Skeletal muscle cell (primary cell): ENCODE measurements around the gene DIMT1.

Source experiments
- DNase-seq: peaks from one replicate; pipeline ENCODE4 v3.0.0-alpha.2; 2010; ENCODE audit warnings: low read depth
- H3K4me3 ChIP-seq: 2 replicates; pipeline ENCODE4 v1.5.1; 2011; ENCODE audit warnings: low read depth, mild to moderate bottlenecking, control low read depth, low read length, moderate library complexity

Gene DIMT1

GRCh38 chr5:62373382-62373781, 30.3 kb downstream of the DIMT1 start:
- DNase-seq = no peak
- no peak overlapping the region for H3K4me3 ChIP-seq

- DNase-seq = no peak
- H3K4me3 ChIP-seq = no peak overlapping the region
Observed at GRCh38 chr5:62372600-62372999, 31.1 kb downstream of the DIMT1 start.

- DNase-seq = no peak
- H3K4me3 ChIP-seq = no peak overlapping the region
Observed at GRCh38 chr5:62371409-62371808, 32.3 kb downstream of the DIMT1 start.

GRCh38 chr5:62369039-62369438, 34.7 kb downstream of the DIMT1 start:
- no peak overlapping the region for H3K4me3 ChIP-seq
- no peak for DNase-seq

GRCh38 chr5:62362701-62363100, 41.0 kb downstream of the DIMT1 start:
- DNase-seq = no peak

GRCh38 chr5:62354028-62354874, 49.5 kb downstream of the DIMT1 start:
- DNase-seq = peak; percentile 9
- H3K4me3 ChIP-seq = no peak overlapping the region

More at GRCh38 chr5:62362701-62363100, 41.0 kb downstream of the DIMT1 start:
- H3K4me3 ChIP-seq = no peak overlapping the region

- no peak overlapping the region for H3K4me3 ChIP-seq
- DNase-seq = no peak
Observed at GRCh38 chr5:62348723-62349481, 54.8 kb downstream of the DIMT1 start.

- DNase-seq = no peak
Observed at GRCh38 chr5:62347928-62348327, 55.8 kb downstream of the DIMT1 start.

GRCh38 chr5:62346748-62347147, 57.0 kb downstream of the DIMT1 start:
- DNase-seq = no peak
- no peak overlapping the region for H3K4me3 ChIP-seq

More at GRCh38 chr5:62347928-62348327, 55.8 kb downstream of the DIMT1 start:
- H3K4me3 ChIP-seq = no peak overlapping the region

- no peak for DNase-seq
- no peak overlapping the region for H3K4me3 ChIP-seq
Observed at GRCh38 chr5:62343428-62343827, 60.3 kb downstream of the DIMT1 start.

GRCh38 chr5:62342476-62342837, 61.2 kb downstream of the DIMT1 start:
- no peak for DNase-seq
- H3K4me3 ChIP-seq = no peak overlapping the region

- H3K4me3 ChIP-seq = no peak overlapping the region
- no peak for DNase-seq
Observed at GRCh38 chr5:62341783-62342475, 61.8 kb downstream of the DIMT1 start.

- no peak overlapping the region for H3K4me3 ChIP-seq
- no peak for DNase-seq
Observed at GRCh38 chr5:62340979-62341378, 62.7 kb downstream of the DIMT1 start.

- no peak overlapping the region for H3K4me3 ChIP-seq
- no peak for DNase-seq
Observed at GRCh38 chr5:62340392-62340791, 63.3 kb downstream of the DIMT1 start.
